Hepatocyte (in vitro differentiated cells): ENCODE measurements around the gene DHRS1.

ENCODE experiments used
- CTCF ChIP-seq: fragments of 200-600 bp; sonication (generic); IDR thresholded peaks from 2 replicates; pipeline ENCODE4 v1.5.1; 2016; ENCODE audit warnings: antibody characterized with exemption, mild to moderate bottlenecking; ENCODE audit not compliant: poor library complexity
- EZH2 ChIP-seq: fragments of 200-600 bp; sonication (generic); IDR thresholded peaks from 2 replicates; pipeline ENCODE4 v1.6.1; 2016; ENCODE audit warnings: antibody characterized with exemption, mild to moderate bottlenecking, borderline replicate concordance
- EZH2phosphoT487 ChIP-seq: fragments of 200-600 bp; sonication (generic); IDR thresholded peaks from one replicate; pipeline ENCODE4 v1.6.1; 2018; ENCODE audit warnings: antibody characterized with exemption, mild to moderate bottlenecking, low read depth, moderate library complexity; ENCODE audit not compliant: unreplicated experiment, severe bottlenecking

- TF ChIP-seq EZH2, result no peak
- TF ChIP-seq EZH2phosphoT487, result no peak
- no peak for TF ChIP-seq CTCF
These were observed 47.6 kb upstream of the DHRS1 start for GRCh38 chr14:24347134-24347533.
